RWPE2 (cell line): ENCODE data around the gene MEG3.

Experiments
- ATAC-seq: fragments of 200-7000 bp; cut with Tn5 transposase; 3 replicates; pipeline ENCODE4 v1.9.1; 2021; ENCODE audit warnings: low read depth
- DNase-seq: peaks from one replicate; pipeline ENCODE4 v3.0.0-alpha.2; 2020; ENCODE audit warnings: low spot score
- H3K27ac ChIP-seq: fragments of 450-650 bp; 2 replicates; pipeline ENCODE4 v1.5.1; 2017; ENCODE audit warnings: mild to moderate bottlenecking; ENCODE audit not compliant: poor library complexity, severe bottlenecking
- H3K27me3 ChIP-seq: fragments of 250-450 bp; sonication (Bioruptor Pico); 2 replicates; pipeline ENCODE4 v1.5.1; 2021; ENCODE audit warnings: mild to moderate bottlenecking, moderate library complexity; ENCODE audit not compliant: insufficient read depth, poor library complexity, severe bottlenecking
- H3K36me3 ChIP-seq: fragments of 250-450 bp; sonication (Bioruptor Pico); 2 replicates; pipeline ENCODE4 v1.5.1; 2020; ENCODE audit warnings: low read depth, mild to moderate bottlenecking, moderate library complexity
- H3K4me1 ChIP-seq: fragments of 250-450 bp; sonication (Bioruptor Pico); 2 replicates; pipeline ENCODE4 v1.5.1; 2021; ENCODE audit warnings: mild to moderate bottlenecking, moderate library complexity; ENCODE audit not compliant: insufficient read depth, poor library complexity, severe bottlenecking
- H3K4me3 ChIP-seq: fragments of 250-450 bp; sonication (Bioruptor Pico); 2 replicates; pipeline ENCODE4 v1.5.1; 2021; ENCODE audit warnings: mild to moderate bottlenecking, moderate library complexity; ENCODE audit not compliant: severe bottlenecking
- H3K9me3 ChIP-seq: fragments of 250-450 bp; sonication (Bioruptor Pico); 2 replicates; pipeline ENCODE4 v1.5.1; 2021; ENCODE audit warnings: mild to moderate bottlenecking, moderate library complexity; ENCODE audit not compliant: severe bottlenecking
- CTCF ChIP-seq: fragments of 450-650 bp; IDR thresholded peaks from one replicate; pipeline ENCODE4 v1.5.1; 2017; ENCODE audit warnings: mild to moderate bottlenecking, moderate library complexity; ENCODE audit not compliant: poor library complexity, severe bottlenecking

MEG3 gene

DNA sequence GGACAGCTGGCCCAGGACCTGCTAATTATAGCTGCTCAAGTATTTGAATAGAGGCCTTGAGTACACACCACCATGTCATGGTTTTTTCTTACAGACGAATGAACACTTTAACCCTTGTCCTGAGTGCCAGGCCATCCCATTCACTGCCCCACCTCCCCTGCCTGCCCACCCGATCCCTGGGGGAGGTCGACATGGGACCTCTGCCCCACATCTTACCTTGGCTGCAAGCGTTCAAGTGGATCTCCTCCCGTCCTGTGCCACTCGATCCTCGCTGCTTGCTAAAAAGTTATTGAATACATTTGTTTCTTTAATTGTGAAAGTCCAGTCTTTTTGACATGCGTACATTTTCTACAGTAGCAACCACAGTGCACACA, 67.3 kb downstream of the MEG3 start:
- H3K9me3 ChIP-seq, result no peaks in the 10 kb centered on the region
- H3K27me3 ChIP-seq, result no peaks in the 10 kb centered on the region
- no peak for DNase-seq
- peaks cover 3% of the 10 kb centered on the region; the same call in 1 of the 2 replicates for H3K36me3 ChIP-seq
- no peak for TF ChIP-seq CTCF
- ATAC-seq, result no peak
- H3K4me3 ChIP-seq, result no peak overlapping the region
- no peaks in the 10 kb centered on the region for H3K4me1 ChIP-seq
- H3K27ac ChIP-seq, result no peak overlapping the region

- TF ChIP-seq CTCF, result no peak
- Histone ChIP-seq H3K9me3 (no peaks in the 10 kb centered on the region), H3K27ac (no peak overlapping the region), H3K27me3 (no peaks in the 10 kb centered on the region), H3K4me1 (no peaks in the 10 kb centered on the region), H3K4me3 (no peak overlapping the region), H3K36me3 (peaks cover 3% of the 10 kb centered on the region; the same call in 1 of the 2 replicates)
- DNase-seq (peak; percentile 47), ATAC-seq (no peak)
Observed at GRCh38 chr14:100893760-100894159, 67.8 kb downstream of the MEG3 start.

DNA sequence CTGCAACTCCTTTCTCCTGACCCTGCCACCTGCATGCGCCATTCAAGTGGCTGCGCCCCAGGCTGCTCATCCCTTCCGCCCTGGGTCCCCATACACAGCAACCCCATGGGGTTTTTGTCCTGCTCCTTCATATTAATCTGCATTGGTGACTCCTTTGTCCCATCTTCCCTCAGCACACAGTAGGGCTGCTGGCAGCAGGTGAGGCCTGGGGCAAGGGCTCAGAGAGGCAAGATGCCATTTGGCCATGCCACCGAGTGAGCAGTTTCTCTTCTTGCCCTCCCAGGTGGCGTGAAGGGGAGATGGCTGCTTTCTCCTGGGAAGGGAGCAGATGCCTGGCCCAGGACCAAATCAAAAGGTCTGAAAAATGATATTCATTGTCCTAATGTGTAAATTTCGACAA, 68.5 kb downstream of the MEG3 start:
- TF ChIP-seq CTCF, result no peak
- Histone ChIP-seq H3K27ac (no peak overlapping the region), H3K36me3 (peaks cover 3% of the 10 kb centered on the region; the same call in 1 of the 2 replicates), H3K4me1 (no peaks in the 10 kb centered on the region), H3K4me3 (no peak overlapping the region), H3K27me3 (peaks cover 2% of the 10 kb centered on the region), H3K9me3 (no peaks in the 10 kb centered on the region)
- DNase-seq (no peak), ATAC-seq (no peak)

DNA sequence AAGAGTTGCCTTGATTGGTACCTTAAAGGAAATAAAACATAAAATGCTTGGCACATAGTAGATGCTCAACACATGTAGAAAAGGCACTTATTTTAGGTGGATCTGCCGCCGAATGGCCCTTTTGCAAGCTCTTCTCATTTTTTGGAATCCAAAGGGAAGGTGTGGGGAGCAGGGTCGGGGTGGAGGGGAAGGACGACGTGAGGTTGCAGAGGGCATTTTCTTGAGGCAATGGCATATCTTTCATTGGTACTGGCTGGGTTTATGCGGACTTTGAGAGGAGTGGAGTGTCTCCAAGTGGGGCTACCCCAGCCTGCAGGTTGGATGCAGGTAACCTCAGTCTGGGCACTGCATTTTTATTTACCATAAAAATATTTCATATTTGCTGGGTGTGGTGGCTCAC, 69.5 kb downstream of the MEG3 start:
- Histone ChIP-seq H3K27ac (no peak overlapping the region), H3K4me3 (no peak overlapping the region), H3K9me3 (no peaks in the 10 kb centered on the region), H3K27me3 (peaks cover 12% of the 10 kb centered on the region), H3K36me3 (peaks cover 3% of the 10 kb centered on the region; the same call in 1 of the 2 replicates), H3K4me1 (no peaks in the 10 kb centered on the region)
- TF ChIP-seq CTCF, result no peak
- ATAC-seq (no peak), DNase-seq (no peak)

GRCh38 chr14:100896369-100897060, 70.6 kb downstream of the MEG3 start:
- no peaks in the 10 kb centered on the region for H3K4me1 ChIP-seq
- peaks cover 13% of the 10 kb centered on the region for H3K27me3 ChIP-seq
- ATAC-seq (no peak), DNase-seq (no peak)
- no peak overlapping the region for H3K4me3 ChIP-seq
- peaks cover 3% of the 10 kb centered on the region; the same call in 1 of the 2 replicates for H3K36me3 ChIP-seq
- no peak overlapping the region for H3K27ac ChIP-seq
- no peaks in the 10 kb centered on the region for H3K9me3 ChIP-seq
- no peak for TF ChIP-seq CTCF
